Activated T-helper 9 cell treated with anti-CD3 and anti-CD28 coated beads, Interleukin-2, amount 50 U/mL, for 16 hours (primary cell): Measurements from ENCODE around the gene SPAG16.

Experiments used
- DNase-seq: peaks from one replicate; pipeline ENCODE4 v3.0.0-alpha.2; 2020; ENCODE audit warnings: low read depth

The SPAG16 gene

GRCh38 chr2:214180686-214181085 lies 896.4 kb downstream of the SPAG16 start:
- DNase-seq, result no peak

GRCh38 chr2:214184461-214184860 lies 900.2 kb downstream of the SPAG16 start:
- no peak for DNase-seq

- no peak for DNase-seq
Measured at GRCh38 chr2:214185546-214185945, 901.3 kb downstream of the SPAG16 start.

GRCh38 chr2:214192711-214193110 lies 908.4 kb downstream of the SPAG16 start:
- DNase-seq, result no peak

GRCh38 chr2:214193943-214194342 lies 909.7 kb downstream of the SPAG16 start:
- DNase-seq, result no peak

- no peak for DNase-seq
Measured at GRCh38 chr2:214196260-214196659, 912.0 kb downstream of the SPAG16 start.

- DNase-seq, result no peak
Measured at GRCh38 chr2:214201892-214202291, 917.6 kb downstream of the SPAG16 start.

- DNase-seq, result no peak
Measured at GRCh38 chr2:214203214-214203613, 919.0 kb downstream of the SPAG16 start.

- no peak for DNase-seq
Measured at GRCh38 chr2:214203744-214204289, 919.6 kb downstream of the SPAG16 start.

GRCh38 chr2:214215107-214215506 lies 930.8 kb downstream of the SPAG16 start:
- no peak for DNase-seq

- no peak for DNase-seq
Measured at GRCh38 chr2:214217136-214217535, 932.9 kb downstream of the SPAG16 start.

- no peak for DNase-seq
Measured at GRCh38 chr2:214217599-214217998, 933.3 kb downstream of the SPAG16 start.

GRCh38 chr2:214220251-214220650 lies 936.0 kb downstream of the SPAG16 start:
- DNase-seq, result no peak

GRCh38 chr2:214226061-214226460 lies 941.8 kb downstream of the SPAG16 start:
- DNase-seq, result no peak

GRCh38 chr2:214232271-214232670 lies 948.0 kb downstream of the SPAG16 start:
- DNase-seq, result no peak

GRCh38 chr2:214233164-214233563 lies 948.9 kb downstream of the SPAG16 start:
- DNase-seq, result no peak

GRCh38 chr2:214242797-214243196 lies 958.5 kb downstream of the SPAG16 start:
- DNase-seq, result no peak

GRCh38 chr2:214244847-214245246 lies 960.6 kb downstream of the SPAG16 start:
- no peak for DNase-seq

GRCh38 chr2:214246417-214246816 lies 962.2 kb downstream of the SPAG16 start:
- no peak for DNase-seq

GRCh38 chr2:214247531-214247930 lies 963.3 kb downstream of the SPAG16 start:
- no peak for DNase-seq

- DNase-seq, result no peak
Measured at GRCh38 chr2:214255046-214255445, 970.8 kb downstream of the SPAG16 start.

- DNase-seq, result no peak
Measured at GRCh38 chr2:214261683-214262082, 977.4 kb downstream of the SPAG16 start.

- DNase-seq, result no peak
Measured at GRCh38 chr2:214264171-214264570, 979.9 kb downstream of the SPAG16 start.

GRCh38 chr2:214265991-214266489 lies 981.8 kb downstream of the SPAG16 start:
- no peak for DNase-seq

GRCh38 chr2:214277880-214278279 lies 993.6 kb downstream of the SPAG16 start:
- DNase-seq, result no peak
